Naive B cell (primary cell): Measurements from ENCODE around the gene LDLRAD4. TPM values are rescaled to one million over a fixed set of nuclear protein-coding genes. Genes with fewer than 3 reads are reported as not detected.

ENCODE experiments used
- ATAC-seq, 2 donors: fragments of 150-1000 bp; cut with Tn5 transposase; 2 replicates each; pipeline ENCODE4 v1.10.0; 2021; ENCODE audit warnings: low read depth in 2 of 2, mild to moderate bottlenecking in 2 of 2, moderate library complexity in 2 of 2
- DNase-seq: peaks from one replicate; pipeline ENCODE4 v3.0.0; 2022
- H3K27ac Mint-ChIP-seq, 6 donors: one replicate each; pipeline ENCODE4 v1.8.0; 2020 to 2022; ENCODE audit warnings: mild to moderate bottlenecking in 6 of 6, mixed read lengths in 6 of 6, moderate library complexity in 5 of 6, inconsistent platforms in 2 of 6
- H3K27me3 Mint-ChIP-seq, 3 donors: one replicate each; pipeline ENCODE4 v1.8.0; 2021 to 2022; ENCODE audit warnings: mixed read lengths in 3 of 3, mild to moderate bottlenecking in 1 of 3
- H3K36me3 Mint-ChIP-seq, 2 donors: one replicate each; pipeline ENCODE4 v1.8.0; 2020 to 2022; ENCODE audit warnings: mixed read lengths in 2 of 2, inconsistent platforms in 1 of 2, mild to moderate bottlenecking in 1 of 2
- H3K4me1 Mint-ChIP-seq, 3 donors: one replicate each; pipeline ENCODE4 v1.8.0; 2020 to 2022; ENCODE audit warnings: mixed read lengths in 3 of 3, inconsistent platforms in 1 of 3, mild to moderate bottlenecking in 1 of 3, moderate library complexity in 1 of 3
- H3K4me3 Mint-ChIP-seq, 8 donors: one replicate each; pipeline ENCODE4 v1.8.0; 2020 to 2022; ENCODE audit warnings: mild to moderate bottlenecking in 8 of 8, mixed read lengths in 8 of 8, moderate library complexity in 8 of 8, inconsistent platforms in 2 of 8
- H3K9me3 Mint-ChIP-seq, 7 donors: one replicate each; pipeline ENCODE4 v1.8.0; 2020 to 2022; ENCODE audit warnings: mixed read lengths in 7 of 7, mild to moderate bottlenecking in 5 of 7, inconsistent platforms in 2 of 7, moderate library complexity in 1 of 7
- polyA plus RNA-seq, 6 donors: library from polyadenylated mRNA; unstranded; fragments of 300-500 nt; fragmentation: Illumina TruSeq; gene quantifications; one replicate each; pipeline ENCODE4 v1.2.3, GENCODE V29; 2021; ENCODE audit warnings: low read depth in 6 of 6

Gene LDLRAD4
- polyA plus RNA-seq, 6 donors from 2014 or later: 6.4 to 16.1 (median 9.2) TPM

- Mint-ChIP-seq H3K36me3 (no peaks in the 10 kb centered on the region), H3K4me3 (no peak overlapping the region), H3K4me1 (no peaks in the 10 kb centered on the region), H3K9me3 (no peaks in the 10 kb centered on the region), H3K27me3 (no peaks in the 10 kb centered on the region), H3K27ac (peak overlapping the region in 1 of 6 donors; percentile 59)
- DNase-seq: no peak
- ATAC-seq: no peak
These were observed 172.2 kb downstream of the LDLRAD4 start for GRCh38 chr18:13390711-13391110.

GRCh38 chr18:13392029-13392750 lies 173.6 kb downstream of the LDLRAD4 start:
- no peaks in the 10 kb centered on the region for H3K9me3 Mint-ChIP-seq
- no peak overlapping the region for H3K4me3 Mint-ChIP-seq
- H3K4me1 Mint-ChIP-seq: no peaks in the 10 kb centered on the region
- H3K27ac Mint-ChIP-seq: peak overlapping the region in 2 of 6 donors; percentile 42 to 69
- no peaks in the 10 kb centered on the region for H3K36me3 Mint-ChIP-seq
- no peak for DNase-seq
- H3K27me3 Mint-ChIP-seq: no peaks in the 10 kb centered on the region
- ATAC-seq: no peak

GRCh38 chr18:13392899-13393298 lies 174.3 kb downstream of the LDLRAD4 start:
- Mint-ChIP-seq H3K36me3 (no peaks in the 10 kb centered on the region), H3K27me3 (no peaks in the 10 kb centered on the region), H3K27ac (no peak overlapping the region), H3K9me3 (no peaks in the 10 kb centered on the region), H3K4me1 (no peaks in the 10 kb centered on the region), H3K4me3 (no peak overlapping the region)
- ATAC-seq: no peak
- DNase-seq: no peak

- Mint-ChIP-seq H3K36me3 (no peaks in the 10 kb centered on the region), H3K27me3 (no peaks in the 10 kb centered on the region), H3K4me1 (no peaks in the 10 kb centered on the region), H3K27ac (peak overlapping the region in 1 of 6 donors; percentile 37), H3K4me3 (no peak overlapping the region), H3K9me3 (no peaks in the 10 kb centered on the region)
- ATAC-seq (no peak), DNase-seq (no peak)
These were observed 174.8 kb downstream of the LDLRAD4 start for GRCh38 chr18:13393338-13393737.

GRCh38 chr18:13394801-13395200 lies 176.2 kb downstream of the LDLRAD4 start:
- no peaks in the 10 kb centered on the region for H3K36me3 Mint-ChIP-seq
- H3K4me3 Mint-ChIP-seq: no peak overlapping the region
- no peaks in the 10 kb centered on the region for H3K27me3 Mint-ChIP-seq
- peak overlapping the region in 4 of 6 donors; percentile 47 to 81 (median 64) for H3K27ac Mint-ChIP-seq
- no peak for ATAC-seq
- DNase-seq: no peak
- H3K4me1 Mint-ChIP-seq: no peaks in the 10 kb centered on the region
- H3K9me3 Mint-ChIP-seq: no peaks in the 10 kb centered on the region

- no peak overlapping the region for H3K27ac Mint-ChIP-seq
- H3K27me3 Mint-ChIP-seq: no peaks in the 10 kb centered on the region
- no peak overlapping the region for H3K4me3 Mint-ChIP-seq
- no peak for DNase-seq
- no peaks in the 10 kb centered on the region for H3K36me3 Mint-ChIP-seq
- H3K9me3 Mint-ChIP-seq: no peaks in the 10 kb centered on the region
- ATAC-seq: no peak
- no peaks in the 10 kb centered on the region for H3K4me1 Mint-ChIP-seq
These were observed 177.0 kb downstream of the LDLRAD4 start for GRCh38 chr18:13395577-13395976.

GRCh38 chr18:13397504-13398163 lies 179.1 kb downstream of the LDLRAD4 start:
- Mint-ChIP-seq H3K27ac (peak overlapping the region in 1 of 6 donors; percentile 39), H3K4me1 (no peaks in the 10 kb centered on the region), H3K36me3 (no peaks in the 10 kb centered on the region), H3K4me3 (no peak overlapping the region), H3K27me3 (no peaks in the 10 kb centered on the region), H3K9me3 (no peaks in the 10 kb centered on the region)
- ATAC-seq: no peak
- DNase-seq: no peak

- Mint-ChIP-seq H3K27me3 (no peaks in the 10 kb centered on the region), H3K27ac (no peak overlapping the region), H3K36me3 (no peaks in the 10 kb centered on the region), H3K4me1 (no peaks in the 10 kb centered on the region), H3K4me3 (no peak overlapping the region), H3K9me3 (no peaks in the 10 kb centered on the region)
- DNase-seq (no peak), ATAC-seq (no peak)
These were observed 180.1 kb downstream of the LDLRAD4 start for GRCh38 chr18:13398631-13399030.

GRCh38 chr18:13399511-13399910 lies 181.0 kb downstream of the LDLRAD4 start:
- Mint-ChIP-seq H3K9me3 (no peaks in the 10 kb centered on the region), H3K27me3 (no peaks in the 10 kb centered on the region), H3K36me3 (no peaks in the 10 kb centered on the region), H3K4me1 (no peaks in the 10 kb centered on the region), H3K27ac (no peak overlapping the region), H3K4me3 (no peak overlapping the region)
- DNase-seq (no peak), ATAC-seq (no peak)

- no peak for ATAC-seq
- DNase-seq: no peak
- Mint-ChIP-seq H3K4me1 (no peaks in the 10 kb centered on the region), H3K36me3 (no peaks in the 10 kb centered on the region), H3K27ac (peak overlapping the region in 2 of 6 donors; percentile 6 to 39), H3K9me3 (no peaks in the 10 kb centered on the region), H3K4me3 (peak overlapping the region in 1 of 8 donors; percentile 57), H3K27me3 (no peaks in the 10 kb centered on the region)
These were observed 182.2 kb downstream of the LDLRAD4 start for GRCh38 chr18:13400636-13401315.

- DNase-seq: no peak
- Mint-ChIP-seq H3K27me3 (no peaks in the 10 kb centered on the region), H3K4me3 (no peak overlapping the region), H3K9me3 (no peaks in the 10 kb centered on the region), H3K27ac (no peak overlapping the region), H3K4me1 (no peaks in the 10 kb centered on the region), H3K36me3 (no peaks in the 10 kb centered on the region)
- ATAC-seq: no peak
These were observed 182.8 kb downstream of the LDLRAD4 start for GRCh38 chr18:13401404-13401803.

GRCh38 chr18:13401826-13402225 lies 183.3 kb downstream of the LDLRAD4 start:
- Mint-ChIP-seq H3K27me3 (no peaks in the 10 kb centered on the region), H3K27ac (peak overlapping the region in 1 of 6 donors; percentile 74), H3K9me3 (no peaks in the 10 kb centered on the region), H3K36me3 (no peaks in the 10 kb centered on the region), H3K4me1 (no peaks in the 10 kb centered on the region), H3K4me3 (peak overlapping the region in 1 of 8 donors; percentile 65)
- no peak for ATAC-seq
- DNase-seq: no peak

- H3K4me1 Mint-ChIP-seq: no peaks in the 10 kb centered on the region
- ATAC-seq (no peak), DNase-seq (no peak)
- H3K4me3 Mint-ChIP-seq: no peak overlapping the region
- no peaks in the 10 kb centered on the region for H3K9me3 Mint-ChIP-seq
- no peaks in the 10 kb centered on the region for H3K36me3 Mint-ChIP-seq
- H3K27ac Mint-ChIP-seq: peak overlapping the region in 2 of 6 donors; percentile 20 to 34
- H3K27me3 Mint-ChIP-seq: no peaks in the 10 kb centered on the region
These were observed 185.4 kb downstream of the LDLRAD4 start for GRCh38 chr18:13403786-13404549.
